Tibial nerve (tissue), 4 donors: ENCODE measurements around the gene MAPK8. TPM values are rescaled to one million over a fixed set of nuclear protein-coding genes. Genes with fewer than 3 reads are reported as not detected.

Experiments
- DNase-seq, 2 donors: peaks; one replicate each; pipeline ENCODE4 v3.0.0-alpha.2; 2019; ENCODE audit warnings: low spot score in 2 of 2
- H3K27ac ChIP-seq, 4 donors: fragments of 200-600 bp; sonication (generic) in 3 of 4; one replicate each; pipeline ENCODE4 v1.5.1; 2017 to 2019; ENCODE audit warnings: mild to moderate bottlenecking in 1 of 4
- H3K27me3 ChIP-seq, 2 donors: fragments of 200-600 bp; sonication (generic) in 1 of 2; one replicate each; pipeline versions ENCODE4 v1.5.1 to v1.6.0; 2017 to 2019
- H3K36me3 ChIP-seq, 3 donors: fragments of 200-600 bp; sonication (generic); one replicate each; pipeline ENCODE4 v1.5.1; 2018 to 2019
- H3K4me1 ChIP-seq, 4 donors: fragments of 200-600 bp; sonication (generic) in 3 of 4; one replicate each; pipeline ENCODE4 v1.5.1; 2017 to 2019
- H3K4me3 ChIP-seq, 4 donors: fragments of 200-600 bp; sonication (generic) in 3 of 4; one replicate each; pipeline ENCODE4 v1.5.1; 2017 to 2019; ENCODE audit warnings: mild to moderate bottlenecking in 1 of 4, moderate library complexity in 1 of 4
- H3K9me3 ChIP-seq, 4 donors: fragments of 200-600 bp; sonication (generic) in 3 of 4; one replicate each; pipeline ENCODE4 v1.5.1; 2017 to 2019
- CTCF ChIP-seq, 5 experiments: fragments of 200-600 bp in 3 of 5; fragments of 450-650 bp in 2 of 5; sonication (generic) in 3 of 5; IDR thresholded peaks; one replicate each; pipeline ENCODE4 v1.5.1; 2016 to 2019; ENCODE audit warnings: antibody characterized with exemption in 5 of 5, mild to moderate bottlenecking in 3 of 5, moderate library complexity in 2 of 5
- EP300 ChIP-seq, 2 donors: sonication (generic); formaldehyde crosslinking; IDR thresholded peaks; one replicate each; pipeline ENCODE4 v1.6.1; 2017; ENCODE audit warnings: antibody characterized with exemption in 2 of 2, mild to moderate bottlenecking in 1 of 2
- POLR2A ChIP-seq, 2 donors: fragments of 450-650 bp; IDR thresholded peaks; one replicate each; pipeline ENCODE4 v1.6.1; 2017; ENCODE audit warnings: antibody characterized with exemption in 2 of 2, mild to moderate bottlenecking in 2 of 2, moderate library complexity in 2 of 2
- WGBS, 2 donors: methylation state at CpG; one replicate each; pipeline ENCODE4 v1.1.5; 2018; 5-methylcytosine and 5-hydroxymethylcytosine counted together
- total RNA-seq, 4 donors: library from RNA; depleted of rRNA; stranded (reverse); fragments of >200 nt; gene quantifications; one replicate each; pipeline ENCODE4 v1.1.0, GENCODE V29; 2016

The MAPK8 gene
- total RNA-seq, 4 donors from 2014 or later = 53.4 to 65.6 (median 62.2) TPM

DNA sequence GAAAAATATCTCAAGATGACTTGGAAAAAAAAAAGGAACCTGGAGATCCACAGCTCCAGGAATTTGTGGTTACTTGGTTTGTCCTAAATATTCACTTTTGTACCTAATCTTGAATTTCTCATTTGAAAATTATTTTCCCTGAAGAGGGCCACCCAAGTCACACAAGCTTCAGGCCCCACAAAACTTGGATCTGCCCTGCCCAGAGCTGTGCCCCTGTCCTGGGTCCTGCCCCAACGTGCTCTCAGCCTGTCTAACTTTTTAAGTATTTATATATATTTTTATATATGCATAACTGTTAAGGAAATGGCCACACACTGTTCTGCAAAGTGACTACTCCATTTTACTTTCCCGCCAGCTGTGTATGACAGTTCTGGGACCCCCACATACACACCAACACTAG lies 174.9 kb downstream of the MAPK8 start:
- no peaks in the 10 kb centered on the region for H3K27me3 ChIP-seq
- DNase-seq = no peak
- no peaks in the 10 kb centered on the region for H3K4me1 ChIP-seq
- no peaks in the 10 kb centered on the region for H3K9me3 ChIP-seq
- TF ChIP-seq EP300 (IDR thresholded peaks at IDR 0.05) (no peak), POLR2A (IDR thresholded peaks at IDR 0.05) (no peak), CTCF (IDR thresholded peaks at IDR 0.05) (no peak)
- WGBS, 2 donors = 76 to 85% methylated on average over 2 of the region's 2 CpGs
- no peak overlapping the region for H3K27ac ChIP-seq
- no peak overlapping the region for H3K4me3 ChIP-seq
- H3K36me3 ChIP-seq = no peaks in the 10 kb centered on the region

- TF ChIP-seq CTCF (IDR thresholded peaks at IDR 0.05) (no peak), EP300 (IDR thresholded peaks at IDR 0.05) (no peak), POLR2A (IDR thresholded peaks at IDR 0.05) (no peak)
- Histone ChIP-seq H3K36me3 (no peaks in the 10 kb centered on the region), H3K4me3 (no peak overlapping the region), H3K27ac (no peak overlapping the region), H3K9me3 (no peaks in the 10 kb centered on the region), H3K4me1 (no peaks in the 10 kb centered on the region), H3K27me3 (no peaks in the 10 kb centered on the region)
- WGBS, 2 donors = 75 to 79% methylated on average over 3 of the region's 3 CpGs
- no peak for DNase-seq
Measured at GRCh38 chr10:48482207-48482606, 175.7 kb downstream of the MAPK8 start.

GRCh38 chr10:48484911-48485310 lies 178.4 kb downstream of the MAPK8 start:
- Histone ChIP-seq H3K36me3 (no peaks in the 10 kb centered on the region), H3K27ac (no peak overlapping the region), H3K4me3 (no peak overlapping the region), H3K4me1 (no peaks in the 10 kb centered on the region), H3K27me3 (no peaks in the 10 kb centered on the region), H3K9me3 (no peaks in the 10 kb centered on the region)
- TF ChIP-seq EP300 (IDR thresholded peaks at IDR 0.05) (no peak), POLR2A (IDR thresholded peaks at IDR 0.05) (no peak), CTCF (IDR thresholded peaks at IDR 0.05) (no peak)
- DNase-seq = no peak
- WGBS, 2 donors = 54 to 64% methylated on average over 3 of the region's 3 CpGs

DNA sequence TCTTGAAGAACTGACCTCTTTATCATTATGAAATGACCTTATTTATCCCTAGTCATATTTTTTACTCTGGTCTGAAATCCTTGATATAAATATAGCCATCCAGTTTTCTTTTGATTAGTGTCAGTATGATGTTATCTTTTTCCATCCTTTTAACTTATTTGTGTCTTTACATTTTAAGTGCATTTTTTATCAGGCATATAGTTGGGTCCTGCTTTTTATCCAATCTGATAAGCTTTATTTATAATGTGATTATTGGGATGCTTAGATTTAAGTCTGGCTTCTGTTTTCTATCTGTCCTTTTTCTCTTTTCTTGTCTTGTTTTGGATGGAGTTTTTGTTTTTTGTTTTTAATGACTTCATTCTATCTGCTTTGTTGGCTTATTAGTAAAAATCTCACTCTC lies 179.2 kb downstream of the MAPK8 start:
- no peak overlapping the region for H3K27ac ChIP-seq
- H3K36me3 ChIP-seq = no peaks in the 10 kb centered on the region
- H3K4me3 ChIP-seq = no peak overlapping the region
- no peaks in the 10 kb centered on the region for H3K4me1 ChIP-seq
- no peak for DNase-seq
- H3K9me3 ChIP-seq = no peaks in the 10 kb centered on the region
- no peak for TF ChIP-seq EP300 (IDR thresholded peaks at IDR 0.05)
- no peak for TF ChIP-seq CTCF (IDR thresholded peaks at IDR 0.05)
- no peak for TF ChIP-seq POLR2A (IDR thresholded peaks at IDR 0.05)
- no peaks in the 10 kb centered on the region for H3K27me3 ChIP-seq

- TF ChIP-seq POLR2A (IDR thresholded peaks at IDR 0.05) = no peak
- TF ChIP-seq CTCF (IDR thresholded peaks at IDR 0.05) = no peak
- no peak for TF ChIP-seq EP300 (IDR thresholded peaks at IDR 0.05)
- DNase-seq = no peak
- H3K4me3 ChIP-seq = no peak overlapping the region
- H3K9me3 ChIP-seq = no peaks in the 10 kb centered on the region
- WGBS, 2 donors = 81 to 89% methylated on average over 1 of the region's 1 CpG
- H3K27ac ChIP-seq = no peak overlapping the region
- no peaks in the 10 kb centered on the region for H3K36me3 ChIP-seq
- H3K4me1 ChIP-seq = no peaks in the 10 kb centered on the region
- H3K27me3 ChIP-seq = no peaks in the 10 kb centered on the region
Measured at GRCh38 chr10:48487244-48487643, 180.8 kb downstream of the MAPK8 start.

Other genes with a start within 250 kb of the MAPK8 start
- gene FRMPD2, start 32.0 kb upstream of the MAPK8 start, total RNA-seq = under 1 TPM in 1 of 4 donors, not detected in 3; 0.21 TPM